Rectal smooth muscle tissue (tissue), 1 donor: ENCODE data around the gene ZMYND12.
A peak's percentile ranks its signal among the peaks of the same experiment; 100 is the strongest.

Source experiments
- H3K27ac ChIP-seq: one replicate; pipeline ENCODE4 v1.7.0; 2013; ENCODE audit warnings: low read depth, low read length, inconsistent platforms
- H3K27me3 ChIP-seq: one replicate; pipeline ENCODE4 v1.7.0; 2013; ENCODE audit warnings: low read length; ENCODE audit not compliant: control insufficient read depth, insufficient read depth
- H3K36me3 ChIP-seq: one replicate; pipeline ENCODE4 v1.7.0; 2013; ENCODE audit warnings: low read length; ENCODE audit not compliant: control insufficient read depth, insufficient read depth
- H3K4me1 ChIP-seq: one replicate; pipeline ENCODE4 v1.7.0; 2013; ENCODE audit warnings: low read length; ENCODE audit not compliant: control insufficient read depth, insufficient read depth
- H3K4me3 ChIP-seq: one replicate; pipeline ENCODE4 v1.7.0; 2013; ENCODE audit warnings: low read length
- H3K9ac ChIP-seq: one replicate; pipeline ENCODE4 v1.7.0; 2013; ENCODE audit warnings: low read length

The ZMYND12 gene

DNA sequence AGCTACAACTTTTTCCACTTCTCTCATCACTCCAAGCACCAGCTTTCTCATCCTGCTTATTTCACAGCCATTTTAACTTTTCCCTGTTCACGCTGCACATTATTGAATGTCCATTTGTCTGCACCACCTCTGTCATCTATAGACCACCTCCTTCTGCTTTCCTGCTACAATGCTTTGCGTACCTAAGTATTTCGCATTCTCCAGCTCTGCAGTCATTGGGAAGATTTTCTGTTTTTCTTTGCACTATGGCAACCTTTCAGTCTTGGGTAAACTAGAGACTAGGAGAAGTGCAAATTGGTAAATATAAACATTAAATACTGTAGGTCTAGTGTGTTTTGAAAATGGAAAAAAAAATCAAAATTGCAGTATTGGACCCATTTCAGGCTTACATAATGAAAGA is 8.1 kb upstream of the ZMYND12 start:
- H3K27ac ChIP-seq: no peak overlapping the region
- H3K9ac ChIP-seq: no peak overlapping the region

GRCh38 chr1:42462828-42463763 is 7.3 kb upstream of the ZMYND12 start, which contains the start of gene CCDC30:
TSS of gene CCDC30 (plus strand) at chr1:42463286. CDS start at chr1:42480552, 17,266 bp downstream.
- no peaks in the 10 kb centered on the region for H3K36me3 ChIP-seq
- peaks cover 5% of the 10 kb centered on the region for H3K4me1 ChIP-seq
- no peak within 1 kb of the TSS for H3K9ac ChIP-seq
- H3K27ac ChIP-seq: no peak within 1 kb of the TSS
- no peaks in the 10 kb centered on the region for H3K27me3 ChIP-seq
- peak within 1 kb of the TSS; percentile 82 for H3K4me3 ChIP-seq

More for the DNA sequence above, 8.1 kb upstream of the ZMYND12 start:
- Histone ChIP-seq H3K27me3 (no peaks in the 10 kb centered on the region), H3K4me1 (peaks cover 5% of the 10 kb centered on the region), H3K36me3 (no peaks in the 10 kb centered on the region), H3K4me3 (peak overlapping the region; percentile 82)

- H3K27me3 ChIP-seq: no peaks in the 10 kb centered on the region
- no peak overlapping the region for H3K4me3 ChIP-seq
- H3K36me3 ChIP-seq: no peaks in the 10 kb centered on the region
- H3K4me1 ChIP-seq: peaks cover 10% of the 10 kb centered on the region
- no peak overlapping the region for H3K9ac ChIP-seq
- no peak overlapping the region for H3K27ac ChIP-seq
Observed at GRCh38 chr1:42461196-42461595, 5.4 kb upstream of the ZMYND12 start.

DNA sequence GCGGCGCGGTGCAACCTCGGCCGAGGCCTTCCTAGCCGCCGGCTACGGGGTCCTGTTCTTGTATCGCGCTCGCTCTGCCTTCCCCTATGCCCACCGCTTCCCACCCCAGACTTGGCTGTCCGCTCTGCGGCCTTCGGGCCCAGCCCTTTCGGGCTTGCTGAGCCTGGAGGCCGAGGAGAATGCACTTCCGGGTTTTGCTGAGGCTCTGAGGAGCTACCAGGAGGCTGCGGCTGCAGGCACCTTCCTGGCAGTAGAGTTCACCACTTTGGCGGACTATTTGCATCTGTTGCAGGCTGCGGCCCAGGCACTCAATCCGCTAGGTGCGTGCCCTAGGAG is 900 bp upstream of the ZMYND12 start:
- no peaks in the 10 kb centered on the region for H3K27me3 ChIP-seq
- H3K36me3 ChIP-seq: no peaks in the 10 kb centered on the region
- H3K4me1 ChIP-seq: peaks cover 5% of the 10 kb centered on the region
- H3K27ac ChIP-seq: peak overlapping the region; percentile 93
- peak overlapping the region; percentile 88 for H3K9ac ChIP-seq
- H3K4me3 ChIP-seq: peak overlapping the region; percentile 97

DNA sequence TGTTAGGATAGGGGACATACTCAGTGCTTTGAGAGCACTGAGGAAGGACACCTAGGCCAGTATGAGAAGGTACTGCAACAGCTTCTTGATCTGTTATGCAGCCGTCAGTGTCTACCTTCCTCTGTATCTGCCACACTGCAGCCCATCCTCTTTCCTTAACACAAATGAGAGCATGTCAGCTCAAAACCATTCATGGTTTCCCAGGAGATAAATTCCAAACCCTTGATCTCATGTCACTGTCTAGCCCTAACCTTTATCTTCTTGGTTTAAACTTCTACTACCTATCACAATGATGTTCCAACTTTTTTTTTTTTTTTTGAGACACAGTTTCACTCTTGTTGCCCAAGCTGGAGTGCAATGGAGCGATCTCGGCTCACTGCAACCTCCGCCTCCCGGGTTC is 1.4 kb downstream of the ZMYND12 start:
- Histone ChIP-seq H3K9ac (no peak overlapping the region), H3K27ac (no peak overlapping the region), H3K4me1 (peaks cover 5% of the 10 kb centered on the region), H3K36me3 (no peaks in the 10 kb centered on the region), H3K4me3 (no peak overlapping the region), H3K27me3 (no peaks in the 10 kb centered on the region)

DNA sequence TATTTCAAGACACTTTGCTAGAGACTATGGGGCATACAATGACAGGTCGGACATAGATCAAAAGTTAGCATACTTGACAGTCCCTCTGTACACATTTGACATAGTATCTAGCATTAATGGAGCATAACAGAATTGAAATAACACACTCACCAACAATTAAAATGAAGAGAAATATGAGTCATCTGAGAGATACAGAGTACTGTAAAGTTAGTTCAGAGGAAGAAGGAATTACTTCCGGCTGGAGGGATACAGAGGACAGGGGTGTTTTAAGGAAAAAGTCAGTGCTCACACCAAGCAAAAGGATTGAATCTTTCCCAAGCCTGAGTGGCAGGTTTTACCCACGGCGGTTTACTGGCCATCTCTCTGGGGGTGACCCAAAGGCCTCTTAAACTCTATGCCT is 2.4 kb downstream of the ZMYND12 start:
- Histone ChIP-seq H3K9ac (no peak overlapping the region), H3K27ac (no peak overlapping the region), H3K4me1 (peaks cover 5% of the 10 kb centered on the region), H3K4me3 (no peak overlapping the region), H3K27me3 (no peaks in the 10 kb centered on the region), H3K36me3 (no peaks in the 10 kb centered on the region)

GRCh38 chr1:42450061-42450460 is 5.8 kb downstream of the ZMYND12 start:
- Histone ChIP-seq H3K27me3 (no peaks in the 10 kb centered on the region), H3K4me1 (no peaks in the 10 kb centered on the region), H3K36me3 (no peaks in the 10 kb centered on the region), H3K4me3 (no peak overlapping the region), H3K27ac (no peak overlapping the region), H3K9ac (no peak overlapping the region)

GRCh38 chr1:42449256-42449655 is 6.6 kb downstream of the ZMYND12 start:
- Histone ChIP-seq H3K27me3 (no peaks in the 10 kb centered on the region), H3K9ac (no peak overlapping the region), H3K4me3 (no peak overlapping the region), H3K36me3 (no peaks in the 10 kb centered on the region), H3K27ac (no peak overlapping the region), H3K4me1 (no peaks in the 10 kb centered on the region)

DNA sequence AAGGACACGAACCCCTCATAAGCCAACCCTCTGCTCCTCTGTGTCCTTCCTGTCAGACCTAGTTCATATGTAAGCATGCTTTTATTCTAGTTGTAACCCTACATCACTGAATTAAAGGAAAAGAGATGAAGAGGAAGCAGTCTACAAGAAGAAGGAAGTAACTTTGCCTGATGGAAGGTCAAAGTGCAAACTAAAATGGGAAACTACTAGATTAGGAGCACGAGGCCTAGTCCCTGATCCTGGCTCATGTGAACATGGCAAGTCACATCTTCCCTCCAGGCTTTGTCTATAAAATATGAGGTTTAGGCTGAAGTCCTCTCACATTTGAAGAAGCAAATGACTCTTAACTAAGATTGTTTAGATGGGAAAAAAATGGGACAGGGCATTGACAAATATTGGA is 13.2 kb downstream of the ZMYND12 start:
- Histone ChIP-seq H3K27me3 (no peaks in the 10 kb centered on the region), H3K36me3 (no peaks in the 10 kb centered on the region), H3K4me3 (no peak overlapping the region), H3K27ac (no peak overlapping the region), H3K9ac (no peak overlapping the region), H3K4me1 (no peaks in the 10 kb centered on the region)

GRCh38 chr1:42439940-42440339 is 15.9 kb downstream of the ZMYND12 start:
- H3K9ac ChIP-seq: no peak overlapping the region
- no peak overlapping the region for H3K4me3 ChIP-seq
- no peaks in the 10 kb centered on the region for H3K27me3 ChIP-seq
- H3K36me3 ChIP-seq: no peaks in the 10 kb centered on the region
- H3K4me1 ChIP-seq: no peaks in the 10 kb centered on the region
- H3K27ac ChIP-seq: no peak overlapping the region

DNA sequence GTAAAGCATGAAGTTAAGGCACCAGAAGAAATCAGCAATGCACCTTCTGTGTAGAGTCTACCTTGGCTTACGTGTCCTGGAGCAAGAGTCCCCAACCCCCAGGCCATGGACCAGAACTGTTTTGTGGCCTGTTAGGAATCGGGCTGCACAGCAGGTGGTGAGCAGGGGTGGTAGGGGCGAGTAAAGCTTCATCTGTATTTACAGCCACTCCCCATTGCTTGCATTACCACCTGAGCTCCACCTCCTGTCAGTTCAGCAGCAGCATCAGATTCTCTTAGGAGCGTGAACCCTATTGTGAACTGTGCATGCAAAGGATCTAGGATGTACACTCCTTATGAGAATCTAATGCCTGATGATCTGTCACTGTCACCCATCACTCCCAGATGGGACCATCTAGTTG is 21.5 kb downstream of the ZMYND12 start:
- Histone ChIP-seq H3K4me1 (no peaks in the 10 kb centered on the region), H3K27me3 (no peaks in the 10 kb centered on the region), H3K36me3 (no peaks in the 10 kb centered on the region), H3K27ac (no peak overlapping the region), H3K4me3 (no peak overlapping the region), H3K9ac (no peak overlapping the region)

DNA sequence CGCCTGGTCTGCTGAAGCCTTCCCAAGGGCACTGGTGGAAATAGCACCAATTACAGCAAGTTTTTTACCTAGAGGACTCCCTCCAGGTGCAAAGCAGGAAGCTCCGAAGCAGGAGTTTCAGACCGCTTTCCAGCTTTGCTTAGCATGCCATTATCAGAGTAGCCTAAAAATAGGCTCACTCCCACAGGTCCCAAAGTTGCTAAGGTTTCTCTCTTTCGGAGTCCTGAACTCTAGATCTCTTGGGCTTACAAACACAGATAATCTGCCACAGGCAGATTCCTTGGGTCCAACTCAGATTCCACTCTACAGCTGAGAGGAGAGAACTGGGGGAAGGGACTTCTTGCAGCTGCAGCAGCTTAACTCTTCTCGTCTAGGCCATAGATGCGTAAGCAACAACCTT is 22.5 kb downstream of the ZMYND12 start:
- Histone ChIP-seq H3K9ac (no peak overlapping the region), H3K4me1 (no peaks in the 10 kb centered on the region), H3K27ac (no peak overlapping the region), H3K27me3 (no peaks in the 10 kb centered on the region), H3K36me3 (no peaks in the 10 kb centered on the region), H3K4me3 (no peak overlapping the region)

GRCh38 chr1:42432714-42433113 is 23.1 kb downstream of the ZMYND12 start:
- no peak overlapping the region for H3K27ac ChIP-seq
- no peaks in the 10 kb centered on the region for H3K4me1 ChIP-seq
- H3K9ac ChIP-seq: no peak overlapping the region
- no peaks in the 10 kb centered on the region for H3K27me3 ChIP-seq
- H3K4me3 ChIP-seq: no peak overlapping the region
- H3K36me3 ChIP-seq: no peaks in the 10 kb centered on the region
